Activated CD4-positive, alpha-beta T cell treated with anti-CD3 and anti-CD28 coated beads for 36 hours (primary cell): Measurements from ENCODE around the gene MAP1LC3B2. TPM values are rescaled to one million over a fixed set of nuclear protein-coding genes. Genes with fewer than 3 reads are reported as not detected.

Experiments used
- ATAC-seq: fragments of 200-7000 bp; cut with Tn5 transposase; one replicate; pipeline ENCODE4 v1.10.0; 2021; ENCODE audit warnings: mild to moderate bottlenecking, moderate library complexity
- CTCF ChIA-PET: fragments of 350-600 bp; sonication (Branson Sonifier 250); formaldehyde crosslinking; loops from one replicate; lab custom pipeline; 2021; ENCODE audit warnings: antibody characterized with exemption; lab: Charles Lee
- POLR2A ChIA-PET: fragments of 350-600 bp; sonication (Branson Sonifier 250); formaldehyde crosslinking; loops from one replicate; lab custom pipeline; 2021; ENCODE audit warnings: antibody characterized with exemption, inconsistent platforms; lab: Charles Lee
- DNase-seq: peaks from one replicate; pipeline ENCODE4 v3.0.0-alpha.2; 2020
- H3K27ac Mint-ChIP-seq: one replicate; pipeline ENCODE4 v1.8.0; 2021; ENCODE audit warnings: mixed read lengths
- H3K27me3 Mint-ChIP-seq: one replicate; pipeline ENCODE4 v1.8.0; 2021; ENCODE audit warnings: mixed read lengths
- H3K36me3 Mint-ChIP-seq: one replicate; pipeline ENCODE4 v1.8.0; 2021; ENCODE audit warnings: low read depth, mixed read lengths
- H3K4me1 Mint-ChIP-seq: one replicate; pipeline ENCODE4 v1.8.0; 2021; ENCODE audit warnings: mixed read lengths
- H3K4me3 Mint-ChIP-seq: one replicate; pipeline ENCODE4 v1.8.0; 2021; ENCODE audit warnings: mild to moderate bottlenecking, moderate library complexity, mixed read lengths
- H3K9me3 Mint-ChIP-seq: one replicate; pipeline ENCODE4 v1.8.0; 2021; ENCODE audit warnings: low read depth, mixed read lengths
- intact Hi-C, 2 experiments: fragments of 100-400 bp; cut with DNase I in 1 of 2; cut with micrococcal nuclease in 1 of 2; formaldehyde crosslinking; loops; one replicate each; pipeline versions ENCODE4 v1.14.2 to v1.15.1; 2022 to 2024; cut with DNase I, micrococcal nuclease
- total RNA-seq, 2 experiments: library from RNA; stranded (reverse); gene quantifications; one replicate each; pipeline ENCODE4 v1.2.3, GENCODE V29; 2021

MAP1LC3B2 gene
- 1 to 10 TPM in 1 of 2 experiments, not detected in 1; 1.8 TPM for total RNA-seq

DNA sequence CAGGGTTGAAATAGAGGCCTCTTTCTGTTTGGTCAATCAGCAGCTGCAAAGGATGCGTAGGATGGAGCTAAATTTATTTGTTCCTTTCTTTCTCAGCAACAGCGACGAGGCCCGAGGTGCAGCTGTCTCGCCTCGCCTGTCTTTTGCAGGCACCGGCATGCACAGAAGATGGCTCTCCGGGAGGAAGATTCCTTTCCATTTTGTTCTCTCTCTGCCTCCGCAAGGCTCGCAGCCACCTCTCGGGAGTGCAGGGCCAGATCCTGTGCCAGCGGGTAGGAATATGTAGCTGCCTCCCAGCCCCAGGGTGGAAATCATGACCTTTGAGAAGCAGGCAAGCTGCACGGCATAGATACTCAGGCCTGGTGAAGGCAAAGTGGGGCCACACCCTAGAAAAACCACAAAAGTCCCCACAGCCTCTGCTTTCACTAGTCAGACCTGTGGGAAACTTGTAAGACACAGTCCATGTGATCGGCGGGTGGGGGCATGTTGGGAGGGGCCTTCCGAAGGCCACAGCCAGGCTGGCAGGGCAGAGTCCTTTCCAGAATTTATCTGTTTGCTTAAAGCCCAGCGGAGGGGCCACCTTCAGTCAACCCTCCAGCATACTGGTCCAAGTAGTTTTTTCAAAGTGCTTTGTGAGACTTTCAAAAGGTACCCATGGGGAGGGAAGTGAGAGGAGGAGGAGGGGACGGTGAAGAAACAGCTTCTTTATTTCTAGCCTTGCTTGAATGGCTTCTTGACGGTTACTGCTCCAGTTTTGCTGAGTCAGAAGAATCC is at the start of gene MAP1LC3B2:
MAP1LC3B2 (plus strand) TSS at position 220 of the 774 bp plus-strand sequence. CDS start 16,562 bp downstream, outside the sequence.
- ATAC-seq (peak; percentile 89), DNase-seq (peak; percentile 87)
- no peaks in the 10 kb centered on the region for H3K36me3 Mint-ChIP-seq
- H3K27ac Mint-ChIP-seq = peak within 1 kb of the TSS; percentile 96
- ChIA-PET CTCF (interaction anchor here (0.7 to 1.7 kb wide), 6 partner anchors 12 to 178 kb away, joined by 3 to 5 read pairs (median 3); no protein-coding TSS in a partner anchor), POLR2A (interaction anchor here (0.7 to 0.8 kb wide), 2 partner anchors 223 to 601 kb away, joined by 3 read pairs; no protein-coding TSS in a partner anchor)
- H3K4me3 Mint-ChIP-seq = peak within 1 kb of the TSS; percentile 66
- intact Hi-C loops = loop anchor here (1.0 to 10.0 kb wide), 7 partner anchors 21 to 283 kb away; partner anchors contain the start of gene MED13L (in 2 of the 2)
- no peaks in the 10 kb centered on the region for H3K27me3 Mint-ChIP-seq
- peaks cover 8% of the 10 kb centered on the region for H3K9me3 Mint-ChIP-seq
- H3K4me1 Mint-ChIP-seq = peaks cover 33% of the 10 kb centered on the region

DNA sequence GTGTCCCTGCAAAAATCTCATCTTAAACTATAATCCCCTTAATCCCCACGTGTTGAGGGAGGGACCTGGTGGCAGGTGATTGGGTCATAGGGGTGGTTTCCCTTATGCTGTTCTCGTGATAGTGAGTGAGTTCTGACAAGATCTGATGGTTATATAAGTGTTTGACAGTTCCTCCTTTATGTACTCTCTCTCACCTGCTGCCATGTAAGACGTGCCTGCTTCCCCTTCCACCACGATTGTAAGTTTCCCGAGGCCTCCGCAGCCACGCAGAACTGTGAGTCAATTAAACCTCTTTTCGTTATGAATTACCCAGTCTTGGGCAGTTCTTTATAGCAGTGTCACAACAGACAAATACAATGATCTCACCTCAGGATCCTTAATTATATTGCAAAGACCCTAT is 45.2 kb upstream of the MAP1LC3B2 start:
- H3K4me1 Mint-ChIP-seq = peaks cover under 1% of the 10 kb centered on the region
- no peak overlapping the region for H3K4me3 Mint-ChIP-seq
- H3K36me3 Mint-ChIP-seq = no peaks in the 10 kb centered on the region
- DNase-seq = no peak
- CTCF ChIA-PET = no interaction called here
- H3K9me3 Mint-ChIP-seq = peaks cover 2% of the 10 kb centered on the region
- H3K27me3 Mint-ChIP-seq = peaks cover under 1% of the 10 kb centered on the region
- H3K27ac Mint-ChIP-seq = no peak overlapping the region
- no peak for ATAC-seq
- intact Hi-C loops = no loop called here
- POLR2A ChIA-PET = no interaction called here

DNA sequence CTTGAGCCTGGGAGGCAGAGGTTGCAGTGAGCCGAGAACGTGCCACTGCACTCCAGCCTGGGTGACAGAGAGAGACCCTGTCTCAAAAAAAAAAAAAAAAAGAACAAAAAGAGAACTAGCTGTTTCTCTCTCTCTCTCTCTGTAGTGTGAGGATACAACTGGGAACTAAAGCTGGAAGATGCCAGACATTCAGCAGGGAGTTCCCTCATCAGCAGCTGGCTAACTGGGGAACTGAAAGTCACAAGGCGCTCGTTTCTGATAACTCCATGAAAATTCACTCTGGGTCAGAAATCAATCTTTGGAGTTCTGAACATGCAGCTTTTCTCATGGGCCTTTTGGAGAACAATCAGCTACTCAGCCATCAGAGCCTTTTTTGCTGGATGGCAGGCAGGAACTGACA is 43.5 kb upstream of the MAP1LC3B2 start:
- Mint-ChIP-seq H3K9me3 (peaks cover 2% of the 10 kb centered on the region), H3K4me3 (no peak overlapping the region), H3K36me3 (no peaks in the 10 kb centered on the region), H3K4me1 (no peaks in the 10 kb centered on the region), H3K27ac (no peak overlapping the region), H3K27me3 (no peaks in the 10 kb centered on the region)
- intact Hi-C loops = no loop called here
- ATAC-seq (no peak), DNase-seq (no peak)
- ChIA-PET CTCF (interaction anchor here (0.8 to 1.3 kb wide), 2 partner anchors 517 to 537 kb away, joined by 3 to 6 read pairs; no protein-coding TSS in a partner anchor), POLR2A (no interaction called here)

DNA sequence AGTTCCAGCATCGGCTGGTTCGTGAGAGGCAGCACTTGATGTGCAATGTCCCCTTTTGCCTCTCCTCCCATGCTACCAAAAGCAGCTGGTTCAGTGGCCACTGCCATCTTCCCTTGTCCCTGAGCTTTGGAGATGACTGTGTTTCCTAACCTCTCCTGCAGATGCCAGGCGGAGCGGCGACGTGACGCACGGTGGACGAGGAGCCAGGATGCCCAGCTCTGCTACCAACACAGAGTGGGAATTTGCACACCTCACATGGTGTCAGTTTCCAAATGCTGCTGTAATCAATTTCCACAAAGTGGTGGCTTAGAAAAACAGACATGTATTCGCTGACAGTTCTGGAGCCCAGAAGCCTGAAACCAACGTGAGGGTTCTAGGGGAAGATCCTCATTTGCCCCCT is 42.5 kb upstream of the MAP1LC3B2 start:
- CTCF ChIA-PET = interaction anchor here (0.6 to 0.8 kb wide), 2 partner anchors 64 to 538 kb away, joined by 3 read pairs; no protein-coding TSS in a partner anchor
- peaks cover 9% of the 10 kb centered on the region for H3K4me1 Mint-ChIP-seq
- DNase-seq = no peak
- no peak for ATAC-seq
- no peaks in the 10 kb centered on the region for H3K36me3 Mint-ChIP-seq
- intact Hi-C loops = no loop called here
- POLR2A ChIA-PET = no interaction called here
- H3K4me3 Mint-ChIP-seq = no peak overlapping the region
- peaks cover 2% of the 10 kb centered on the region for H3K9me3 Mint-ChIP-seq
- H3K27me3 Mint-ChIP-seq = no peaks in the 10 kb centered on the region
- H3K27ac Mint-ChIP-seq = no peak overlapping the region

DNA sequence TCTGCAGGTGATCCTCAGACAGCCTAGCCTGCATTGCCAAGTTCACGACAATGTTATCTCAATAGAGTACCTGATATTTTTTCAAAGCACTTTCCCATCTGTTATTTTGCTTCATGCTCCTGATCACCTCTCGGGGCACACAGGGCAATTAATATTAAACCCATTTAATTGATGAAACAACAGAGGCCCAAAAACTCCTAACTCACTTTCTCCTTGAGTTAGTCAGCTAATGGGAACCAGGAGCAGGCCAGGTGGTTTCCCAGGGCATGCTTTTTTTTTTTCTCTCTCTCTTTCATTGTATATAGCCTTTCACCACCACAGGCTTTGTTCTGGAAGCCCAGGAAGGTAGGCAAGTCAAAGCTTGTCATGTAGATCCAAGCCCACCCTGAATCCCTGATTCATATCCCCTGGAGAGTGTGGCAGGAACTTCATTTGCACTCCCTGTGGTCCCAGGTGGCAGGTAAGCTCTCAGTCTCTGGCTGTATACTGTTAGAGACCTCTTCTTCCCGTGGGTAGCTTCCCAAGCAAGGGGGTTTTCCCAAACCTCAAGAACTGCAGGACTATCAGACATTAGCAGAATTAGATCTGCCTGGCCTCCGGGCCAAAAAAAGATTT is 41.6 kb upstream of the MAP1LC3B2 start:
- no peak overlapping the region for H3K4me3 Mint-ChIP-seq
- ChIA-PET POLR2A (no interaction called here), CTCF (no interaction called here)
- H3K4me1 Mint-ChIP-seq = peaks cover 9% of the 10 kb centered on the region
- no peak overlapping the region for H3K27ac Mint-ChIP-seq
- no peaks in the 10 kb centered on the region for H3K36me3 Mint-ChIP-seq
- DNase-seq (no peak), ATAC-seq (no peak)
- intact Hi-C loops = no loop called here
- H3K27me3 Mint-ChIP-seq = no peaks in the 10 kb centered on the region
- H3K9me3 Mint-ChIP-seq = peaks cover 2% of the 10 kb centered on the region

DNA sequence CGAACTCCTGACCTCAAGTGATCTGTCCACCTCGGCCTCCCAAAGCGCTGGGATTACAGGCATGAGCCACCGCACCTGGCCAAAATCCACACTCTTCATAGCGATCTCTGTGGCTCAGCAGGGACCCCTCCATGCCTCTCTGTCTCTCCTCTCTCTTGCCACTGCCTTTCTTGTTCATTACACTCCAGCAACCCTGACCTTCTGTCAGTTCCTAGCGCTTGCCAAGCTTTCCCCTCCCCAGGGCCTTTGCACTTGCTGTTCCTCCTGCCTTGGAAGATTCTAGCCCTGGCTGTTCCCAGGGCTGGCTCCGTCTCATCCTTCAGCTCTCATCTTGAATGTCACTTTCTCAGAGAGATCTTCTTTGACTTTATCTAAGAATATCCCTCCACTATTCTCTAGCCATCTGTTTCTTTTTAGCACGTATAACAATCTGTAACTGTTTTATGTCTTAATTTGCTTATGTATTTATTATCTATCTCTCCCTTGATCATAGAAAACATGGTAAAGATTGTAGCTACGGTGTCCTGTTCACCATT is 38.9 kb upstream of the MAP1LC3B2 start:
- ATAC-seq = no peak

DNA sequence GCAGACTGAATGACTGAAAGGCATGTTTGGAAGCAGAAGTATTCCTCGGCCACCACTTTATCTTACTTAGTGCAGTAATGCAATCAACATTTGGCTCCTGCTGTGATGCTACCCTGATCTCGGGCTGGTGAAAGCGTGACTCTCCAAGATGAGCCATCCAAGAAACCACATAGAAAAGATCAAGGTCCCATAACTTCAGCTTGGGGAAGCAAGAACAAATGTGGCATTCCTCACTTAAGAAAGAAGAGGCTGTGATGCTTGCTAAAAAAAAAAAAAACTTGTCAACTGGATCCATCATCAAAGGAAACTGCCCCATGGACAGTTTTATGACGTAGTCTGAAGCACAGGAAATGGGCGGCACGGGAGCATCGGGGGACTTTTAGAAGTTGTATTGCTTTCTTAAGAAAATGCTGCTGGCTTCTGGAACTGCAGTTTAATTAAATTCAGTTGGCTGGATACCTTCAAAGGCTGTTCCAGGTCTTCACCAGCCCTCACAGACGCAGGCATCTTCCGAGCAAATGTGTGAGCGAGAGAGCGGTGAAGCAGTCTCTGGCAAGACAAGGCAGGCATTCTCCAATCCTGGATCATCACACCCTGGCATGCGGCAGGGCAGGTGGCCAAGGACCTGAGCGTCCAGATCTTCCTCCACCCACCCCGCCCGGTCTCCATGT is 38.2 kb upstream of the MAP1LC3B2 start:
- ATAC-seq (peak; percentile 36), DNase-seq (peak; percentile 35)
- H3K36me3 Mint-ChIP-seq = no peaks in the 10 kb centered on the region
- intact Hi-C loops = no loop called here
- POLR2A ChIA-PET = no interaction called here
- peaks cover 9% of the 10 kb centered on the region for H3K4me1 Mint-ChIP-seq
- no peaks in the 10 kb centered on the region for H3K27me3 Mint-ChIP-seq
- H3K4me3 Mint-ChIP-seq = no peak overlapping the region
- CTCF ChIA-PET = interaction anchor here (1.1 kb wide), 1 partner anchor 38 kb away, joined by 3 read pairs; the partner anchor contains the start of gene MAP1LC3B2
- no peak overlapping the region for H3K27ac Mint-ChIP-seq
- no peaks in the 10 kb centered on the region for H3K9me3 Mint-ChIP-seq

More for the DNA sequence above, 38.9 kb upstream of the MAP1LC3B2 start:
- no peaks in the 10 kb centered on the region for H3K9me3 Mint-ChIP-seq
- ChIA-PET CTCF (interaction anchor here (1.1 kb wide), 1 partner anchor 39 kb away, joined by 3 read pairs; the partner anchor contains the start of gene MAP1LC3B2), POLR2A (no interaction called here)
- no peaks in the 10 kb centered on the region for H3K27me3 Mint-ChIP-seq
- no peak for DNase-seq
- no peaks in the 10 kb centered on the region for H3K36me3 Mint-ChIP-seq
- intact Hi-C loops = no loop called here
- no peak overlapping the region for H3K4me3 Mint-ChIP-seq
- H3K4me1 Mint-ChIP-seq = peaks cover 9% of the 10 kb centered on the region
- no peak overlapping the region for H3K27ac Mint-ChIP-seq

DNA sequence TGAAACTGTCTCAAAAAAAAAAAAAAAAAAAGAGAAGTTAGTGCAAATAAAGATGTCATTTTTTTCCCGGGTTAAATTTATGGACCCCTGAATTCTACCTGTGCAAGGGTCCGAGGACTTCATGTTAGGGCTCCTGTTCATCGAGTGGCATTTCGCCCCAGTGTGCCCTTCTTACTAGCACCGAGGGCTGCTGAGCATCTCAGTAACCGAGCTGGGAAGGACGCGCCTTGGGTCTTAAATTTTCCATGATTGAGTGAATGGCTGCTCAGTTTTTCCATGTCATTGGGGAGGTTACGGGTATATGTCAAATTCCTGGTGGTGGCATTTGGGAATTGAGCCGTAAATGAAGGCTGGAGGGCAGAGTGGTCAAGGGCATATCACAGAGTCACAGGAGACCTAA is 34.9 kb upstream of the MAP1LC3B2 start:
- CTCF ChIA-PET = interaction anchor here (0.7 kb wide), 1 partner anchor 20 kb away, joined by 3 read pairs; no protein-coding TSS in a partner anchor
- Mint-ChIP-seq H3K9me3 (no peaks in the 10 kb centered on the region), H3K27me3 (no peaks in the 10 kb centered on the region), H3K27ac (no peak overlapping the region), H3K4me3 (no peak overlapping the region), H3K4me1 (peaks cover 9% of the 10 kb centered on the region), H3K36me3 (no peaks in the 10 kb centered on the region)
- POLR2A ChIA-PET = no interaction called here
- no peak for ATAC-seq
- DNase-seq = no peak
- intact Hi-C loops = no loop called here

DNA sequence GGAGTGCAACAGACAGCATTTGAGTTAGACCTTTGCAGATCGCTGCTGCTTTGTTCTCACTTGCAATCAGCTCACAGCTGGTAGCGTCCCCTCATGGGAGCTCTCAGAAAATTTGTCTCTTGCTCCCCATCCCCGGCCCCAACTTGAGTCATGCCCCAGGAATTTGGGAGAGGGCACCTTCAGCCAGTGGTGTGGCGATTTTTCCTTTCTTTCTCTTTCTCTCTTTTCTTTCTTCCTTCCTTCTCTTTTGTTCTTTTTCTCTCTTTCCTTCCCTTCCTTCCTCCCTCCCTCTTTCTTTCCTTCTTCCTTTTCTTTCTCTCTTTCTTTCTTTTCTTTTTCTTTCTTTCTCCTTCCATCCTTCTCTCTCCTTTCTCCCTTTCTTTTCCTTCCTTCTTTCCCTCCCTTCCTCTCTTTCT is 34.2 kb upstream of the MAP1LC3B2 start:
- CTCF ChIA-PET = interaction anchor here (0.7 kb wide), 1 partner anchor 21 kb away, joined by 3 read pairs; no protein-coding TSS in a partner anchor
- POLR2A ChIA-PET = no interaction called here
- intact Hi-C loops = no loop called here
- H3K27ac Mint-ChIP-seq = no peak overlapping the region
- H3K36me3 Mint-ChIP-seq = no peaks in the 10 kb centered on the region
- DNase-seq (no peak), ATAC-seq (no peak)
- H3K4me3 Mint-ChIP-seq = no peak overlapping the region
- H3K4me1 Mint-ChIP-seq = peaks cover 9% of the 10 kb centered on the region
- no peaks in the 10 kb centered on the region for H3K9me3 Mint-ChIP-seq
- H3K27me3 Mint-ChIP-seq = no peaks in the 10 kb centered on the region

DNA sequence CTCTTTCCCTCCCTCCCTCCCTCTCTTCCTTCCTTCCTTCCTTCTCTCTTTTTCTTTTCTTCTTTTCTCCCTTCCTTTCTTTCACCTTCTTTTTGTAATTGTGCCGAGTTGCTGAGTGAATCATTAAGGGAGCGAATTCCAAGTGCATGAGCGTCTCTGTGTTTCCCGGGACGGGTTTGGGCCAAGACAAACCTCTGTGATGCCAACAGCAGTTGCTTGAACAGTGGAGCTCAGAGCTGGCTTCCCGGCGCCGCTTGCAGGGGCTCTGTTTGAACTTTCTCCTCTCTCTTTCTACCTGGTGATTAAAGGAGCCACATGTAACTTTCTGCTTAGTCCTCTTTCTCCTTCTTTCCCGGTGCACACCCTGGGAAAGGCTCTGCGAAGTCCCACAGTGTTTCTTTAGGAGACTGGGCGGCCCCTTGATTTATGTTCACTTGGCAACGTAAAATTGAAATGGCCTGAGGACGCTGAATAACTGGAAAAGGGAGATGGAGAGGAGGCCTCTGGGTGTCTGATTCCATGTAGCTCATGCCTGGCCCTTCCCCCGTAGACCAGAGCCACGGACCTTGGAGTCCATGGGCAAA is 33.7 kb upstream of the MAP1LC3B2 start:
- H3K27ac Mint-ChIP-seq = no peak overlapping the region
- no peaks in the 10 kb centered on the region for H3K36me3 Mint-ChIP-seq
- ChIA-PET POLR2A (no interaction called here), CTCF (no interaction called here)
- H3K4me1 Mint-ChIP-seq = peaks cover 9% of the 10 kb centered on the region
- intact Hi-C loops = no loop called here
- DNase-seq (no peak), ATAC-seq (no peak)
- H3K4me3 Mint-ChIP-seq = no peak overlapping the region
- no peaks in the 10 kb centered on the region for H3K27me3 Mint-ChIP-seq
- H3K9me3 Mint-ChIP-seq = no peaks in the 10 kb centered on the region

DNA sequence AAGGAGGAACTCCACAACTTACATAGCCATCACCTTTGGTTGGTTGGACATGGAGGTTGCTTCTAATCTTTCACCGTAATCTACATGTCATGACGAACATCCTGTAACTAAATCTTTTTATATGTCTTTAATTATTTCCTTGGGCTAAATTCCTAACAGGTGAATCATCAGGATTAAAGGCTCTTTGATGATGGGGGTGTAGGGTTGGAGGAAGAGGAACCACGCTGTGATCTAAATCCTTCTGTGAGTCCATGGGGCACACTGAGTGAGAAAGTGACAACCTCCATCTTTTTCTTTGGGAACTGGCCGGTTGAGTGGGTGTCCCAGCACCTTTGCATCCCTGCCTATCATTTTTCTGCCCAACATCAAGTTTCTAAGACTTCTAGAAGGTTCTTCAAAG is 31.1 kb upstream of the MAP1LC3B2 start:
- CTCF ChIA-PET = no interaction called here
- Mint-ChIP-seq H3K4me1 (peaks cover 6% of the 10 kb centered on the region), H3K27ac (no peak overlapping the region), H3K36me3 (no peaks in the 10 kb centered on the region), H3K9me3 (no peaks in the 10 kb centered on the region), H3K4me3 (no peak overlapping the region), H3K27me3 (no peaks in the 10 kb centered on the region)
- ATAC-seq (no peak), DNase-seq (no peak)
- POLR2A ChIA-PET = no interaction called here
- intact Hi-C loops = no loop called here
